SH-SY5Y (cell line): ENCODE results near the gene LGALS3BP.

Experiments
- GATA2 ChIP-seq: IDR thresholded peaks from 2 replicates; pipeline ENCODE4 v1.6.1; 2011; ENCODE audit warnings: mild to moderate bottlenecking, low read depth, low read length
- GATA3 ChIP-seq: IDR thresholded peaks from 2 replicates; pipeline ENCODE4 v1.6.1; 2011; ENCODE audit warnings: low read depth, mild to moderate bottlenecking, low read length, moderate library complexity

DNA sequence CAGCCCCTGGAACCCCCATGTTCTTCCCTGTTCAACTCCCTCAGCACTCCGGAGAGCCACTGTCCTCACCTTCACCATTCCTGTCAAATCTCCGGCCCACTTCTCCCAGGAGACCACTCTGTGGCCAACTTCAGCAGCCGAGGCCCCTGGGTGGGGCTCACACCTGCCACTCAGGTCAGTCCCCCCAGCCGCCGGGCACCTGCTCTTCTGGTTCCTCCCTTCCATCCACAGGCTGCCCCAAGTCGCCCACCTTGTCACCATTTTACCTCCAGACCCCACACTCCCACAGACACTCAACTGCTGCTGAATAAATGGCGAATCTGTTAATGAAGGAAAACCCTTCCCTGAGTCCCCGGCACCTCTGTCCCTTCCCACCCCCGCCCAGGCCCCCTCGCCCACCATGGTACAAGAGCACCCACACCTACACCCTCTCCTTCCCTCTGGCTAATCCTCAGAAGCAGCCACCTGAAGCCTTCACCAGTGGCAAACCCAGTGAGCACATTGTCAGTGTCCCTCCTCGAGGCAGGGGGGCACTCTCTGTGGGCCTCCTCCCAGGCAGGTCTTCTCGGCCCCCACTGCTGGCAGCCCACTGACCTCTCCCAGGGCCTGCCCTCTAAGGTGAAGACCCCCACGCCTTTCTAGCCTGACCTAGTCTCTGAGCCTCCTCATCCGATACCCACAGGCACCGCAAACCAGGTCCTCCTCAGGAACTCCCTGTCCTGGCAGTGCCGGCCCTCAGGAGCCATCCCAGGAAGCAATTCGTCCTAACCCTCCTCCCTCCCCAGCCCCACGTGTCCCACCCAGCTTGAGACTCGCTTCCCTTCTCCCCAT lies 21.7 kb upstream of the LGALS3BP start:
- TF ChIP-seq GATA2 (no peak), GATA3 (no peak)
